CD4-positive, alpha-beta T cell treated with Interleukin-21 for 1 hour (primary cell): ENCODE results near the gene MYH13.

ENCODE experiments used
- DNase-seq: peaks from one replicate; pipeline ENCODE4 v3.0.0-alpha.2; 2020

Gene MYH13

GRCh38 chr17:10339051-10339450 is 33.8 kb downstream of the MYH13 start:
- DNase-seq = no peak

- no peak for DNase-seq
These were observed 34.8 kb downstream of the MYH13 start for GRCh38 chr17:10337976-10338375.

GRCh38 chr17:10337136-10337535 is 35.7 kb downstream of the MYH13 start:
- no peak for DNase-seq

- no peak for DNase-seq
These were observed 36.4 kb downstream of the MYH13 start for GRCh38 chr17:10336393-10336792.

- no peak for DNase-seq
These were observed 40.3 kb downstream of the MYH13 start for GRCh38 chr17:10332515-10332914.

GRCh38 chr17:10328971-10329923 is 43.6 kb downstream of the MYH13 start:
- DNase-seq = no peak

GRCh38 chr17:10328206-10328605 is 44.6 kb downstream of the MYH13 start:
- DNase-seq = no peak

- peak; percentile 49 for DNase-seq
These were observed 45.2 kb downstream of the MYH13 start for GRCh38 chr17:10327640-10328039.

GRCh38 chr17:10325031-10325695 is 47.6 kb downstream of the MYH13 start:
- DNase-seq = no peak

- DNase-seq = no peak
These were observed 48.8 kb downstream of the MYH13 start for GRCh38 chr17:10323812-10324610.

GRCh38 chr17:10318535-10318934 is 54.3 kb downstream of the MYH13 start:
- DNase-seq = no peak

GRCh38 chr17:10317543-10317834 is 55.3 kb downstream of the MYH13 start:
- no peak for DNase-seq

- DNase-seq = peak; percentile 13
These were observed 55.8 kb downstream of the MYH13 start for GRCh38 chr17:10316801-10317542.

- DNase-seq = no peak
These were observed 58.5 kb downstream of the MYH13 start for GRCh38 chr17:10314329-10314728.

- DNase-seq = no peak
These were observed 59.7 kb downstream of the MYH13 start for GRCh38 chr17:10313037-10313672.

GRCh38 chr17:10311131-10311530 is 61.7 kb downstream of the MYH13 start:
- DNase-seq = no peak

- no peak for DNase-seq
These were observed 63.5 kb downstream of the MYH13 start for GRCh38 chr17:10309003-10309974.

GRCh38 chr17:10306585-10306984 is 66.2 kb downstream of the MYH13 start:
- no peak for DNase-seq

GRCh38 chr17:10305398-10305797 is 67.4 kb downstream of the MYH13 start:
- no peak for DNase-seq

GRCh38 chr17:10304758-10305300 is 68.0 kb downstream of the MYH13 start:
- DNase-seq = no peak

- no peak for DNase-seq
These were observed 75.1 kb downstream of the MYH13 start for GRCh38 chr17:10297691-10298090.
